OCI-LY3 (cell line): ENCODE data around the gene CYP24A1.

Source experiments
- EZH2phosphoT487 ChIP-seq: fragments of 200-600 bp; shearing (Covaris generic); IDR thresholded peaks from 2 replicates; pipeline ENCODE4 v1.6.1; 2018; ENCODE audit warnings: antibody characterized with exemption, mixed run types, low read depth
- TF ChIP-seq, protein P1 (sequence below): fragments of 200-600, 300-600 bp; sonication (generic); IDR thresholded peaks from 2 replicates; pipeline ENCODE4 v1.5.1; 2014; ENCODE audit warnings: antibody characterized with exemption, low read length, low read depth

GRCh38 chr20:54167909-54168872, 5.6 kb downstream of the CYP24A1 start:
- TF ChIP-seq, protein P1, sequence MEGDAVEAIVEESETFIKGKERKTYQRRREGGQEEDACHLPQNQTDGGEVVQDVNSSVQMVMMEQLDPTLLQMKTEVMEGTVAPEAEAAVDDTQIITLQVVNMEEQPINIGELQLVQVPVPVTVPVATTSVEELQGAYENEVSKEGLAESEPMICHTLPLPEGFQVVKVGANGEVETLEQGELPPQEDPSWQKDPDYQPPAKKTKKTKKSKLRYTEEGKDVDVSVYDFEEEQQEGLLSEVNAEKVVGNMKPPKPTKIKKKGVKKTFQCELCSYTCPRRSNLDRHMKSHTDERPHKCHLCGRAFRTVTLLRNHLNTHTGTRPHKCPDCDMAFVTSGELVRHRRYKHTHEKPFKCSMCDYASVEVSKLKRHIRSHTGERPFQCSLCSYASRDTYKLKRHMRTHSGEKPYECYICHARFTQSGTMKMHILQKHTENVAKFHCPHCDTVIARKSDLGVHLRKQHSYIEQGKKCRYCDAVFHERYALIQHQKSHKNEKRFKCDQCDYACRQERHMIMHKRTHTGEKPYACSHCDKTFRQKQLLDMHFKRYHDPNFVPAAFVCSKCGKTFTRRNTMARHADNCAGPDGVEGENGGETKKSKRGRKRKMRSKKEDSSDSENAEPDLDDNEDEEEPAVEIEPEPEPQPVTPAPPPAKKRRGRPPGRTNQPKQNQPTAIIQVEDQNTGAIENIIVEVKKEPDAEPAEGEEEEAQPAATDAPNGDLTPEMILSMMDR = no peak
- TF ChIP-seq EZH2phosphoT487 = no peak
